GM12878 (cell line): ENCODE results near the gene NRBF2. TPM values are rescaled to one million over a fixed set of nuclear protein-coding genes. Genes with fewer than 3 reads are reported as not detected.
A peak's percentile ranks its signal among the peaks of the same experiment; 100 is the strongest.

Source experiments
- ATAC-seq: fragments of 200-7000 bp; cut with Tn5 transposase; 3 replicates; pipeline ENCODE4 v1.9.1; 2020; ENCODE audit warnings: mild to moderate bottlenecking, moderate library complexity
- BruUV-seq: library from RNA; stranded (reverse); fragments of 400-500 nt; replicated peaks from 2 replicates; lab custom pipeline; 2021; lab: Mats Ljungman, UMichigan
- CTCF ChIA-PET: fragments of 300-600 bp; sonication (Branson Sonifier 250); formaldehyde crosslinking; extraction: SDS; loops from one replicate; lab custom pipeline; 2021; ENCODE audit warnings: inconsistent platforms; lab: Yijun Ruan, JAX
- POLR2A ChIA-PET: fragments of 350-600 bp; formaldehyde crosslinking; extraction: SDS; loops from one replicate; lab custom pipeline; 2021; ENCODE audit warnings: inconsistent platforms; lab: Charles Lee
- RAD21 ChIA-PET: fragments of 300-600 bp; sonication (Branson Sonifier 250); formaldehyde crosslinking; loops from one replicate; lab custom pipeline; 2023; ENCODE audit warnings: antibody characterized with exemption; ENCODE audit not compliant: unreplicated experiment; lab: Charles Lee
- SMC1A ChIA-PET: fragments of 300-600 bp; sonication (Branson Sonifier 250); formaldehyde crosslinking; loops from one replicate; lab custom pipeline; 2023; ENCODE audit not compliant: unreplicated experiment, uncharacterized antibody; lab: Charles Lee
- DNase-seq: peaks from one replicate; pipeline ENCODE4 v3.0.0-alpha.2; 2011; ENCODE audit warnings: low read depth, low spot score
- FAIRE-seq: peaks from 3 replicates; lab custom pipeline; 2011; peaks lifted over from hg19 to GRCh38; lab: Jason Lieb, UNC
- H2AFZ ChIP-seq: 2 replicates; pipeline ENCODE4 v1.6.0; 2011; ENCODE audit warnings: low read depth, low read length, control low read depth; ENCODE audit not compliant: control insufficient read depth
- H3K27ac ChIP-seq: 2 replicates; pipeline ENCODE4 v1.5.1; 2011; ENCODE audit warnings: control low read depth; ENCODE audit not compliant: control insufficient read depth, insufficient read depth
- H3K27me3 ChIP-seq, 2 experiments: replicated peaks in 1 of 2; 2 replicates each; pipeline versions ENCODE4 v1.6.0 to v1.6.1; 2011; ENCODE audit warnings: low read length in 1 of 2; ENCODE audit not compliant: control insufficient read depth in 2 of 2, insufficient read depth in 2 of 2
- H3K36me3 ChIP-seq, 2 experiments: 2 replicates each; pipeline ENCODE4 v1.5.1; 2011; ENCODE audit warnings: low read length in 1 of 2; ENCODE audit not compliant: control insufficient read depth in 2 of 2, insufficient read depth in 2 of 2
- H3K4me1 ChIP-seq: 2 replicates; pipeline ENCODE4 v1.6.1; 2011; ENCODE audit warnings: mild to moderate bottlenecking, low read length, moderate library complexity, mixed read lengths; ENCODE audit not compliant: control insufficient read depth, insufficient read depth
- H3K4me2 ChIP-seq: 2 replicates; pipeline ENCODE4 v1.6.0; 2011; ENCODE audit warnings: control low read depth; ENCODE audit not compliant: control insufficient read depth, insufficient read depth
- H3K4me3 ChIP-seq: fragments of 200-600 bp; sonication (generic); 2 replicates; pipeline ENCODE4 v1.5.1; 2016
- H3K79me2 ChIP-seq: 2 replicates; pipeline ENCODE4 v1.6.0; 2011; ENCODE audit warnings: low read length; ENCODE audit not compliant: control insufficient read depth, insufficient read depth
- H3K9ac ChIP-seq: 2 replicates; pipeline ENCODE4 v1.8.0; 2011; ENCODE audit warnings: low read length, control low read depth, mixed read lengths; ENCODE audit not compliant: control insufficient read depth, insufficient read depth
- H3K9me3 ChIP-seq: replicated peaks from 3 replicates; pipeline ENCODE4 v1.5.1; 2011; ENCODE audit warnings: mild to moderate bottlenecking, low read length; ENCODE audit not compliant: control insufficient read depth, insufficient read depth
- H4K20me1 ChIP-seq: 2 replicates; pipeline ENCODE4 v1.6.0; 2011; ENCODE audit not compliant: control insufficient read depth, insufficient read depth
- BACH1 ChIP-seq: fragments of 450-650 bp; IDR thresholded peaks from 2 replicates; pipeline ENCODE4 v1.6.1; 2017; ENCODE audit warnings: mild to moderate bottlenecking, borderline replicate concordance
- BHLHE40 ChIP-seq, 2 experiments: fragments of 450-650 bp in 1 of 2; IDR thresholded peaks; 2 replicates each; pipeline ENCODE4 v1.6.1; 2011 to 2017; ENCODE audit warnings: low read depth in 2 of 2, borderline replicate concordance in 1 of 2, improper control_type of control experiment in 1 of 2, low read length in 1 of 2, mild to moderate bottlenecking in 1 of 2
- E4F1 ChIP-seq: fragments of 450-650 bp; IDR thresholded peaks from 2 replicates; pipeline ENCODE4 v1.6.1; 2018; ENCODE audit warnings: borderline replicate concordance, mild to moderate bottlenecking; ENCODE audit not compliant: partially characterized antibody
- HDAC2 ChIP-seq: fragments of 200-600 bp; sonication (generic); IDR thresholded peaks from 2 replicates; pipeline ENCODE4 v1.6.1; 2017
- HDAC6 ChIP-seq: fragments of 200-600 bp; sonication (generic); IDR thresholded peaks from one replicate; pipeline ENCODE4 v1.8.0; 2017; ENCODE audit warnings: antibody characterized with exemption; ENCODE audit not compliant: unreplicated experiment
- JUND ChIP-seq: IDR thresholded peaks from 2 replicates; pipeline ENCODE4 v1.6.1; 2012; ENCODE audit warnings: low read depth, mild to moderate bottlenecking, low read length, improper control_type of control experiment, moderate library complexity
- MYB ChIP-seq: fragments of 150-350 bp; IDR thresholded peaks from 2 replicates; pipeline ENCODE4 v1.6.1; 2014; ENCODE audit warnings: mild to moderate bottlenecking, low read depth, low read length, borderline replicate concordance
- MYC ChIP-seq: IDR thresholded peaks from 2 replicates; pipeline ENCODE4 v1.6.1; 2011; ENCODE audit warnings: mild to moderate bottlenecking, low read length, moderate library complexity, inconsistent platforms; ENCODE audit not compliant: insufficient read depth, insufficient replicate concordance, insufficient read length, severe bottlenecking
- NBN ChIP-seq: fragments of 450-650 bp; IDR thresholded peaks from 2 replicates; pipeline ENCODE4 v1.6.1; 2016
- NFXL1 ChIP-seq: fragments of 450-650 bp; IDR thresholded peaks from 2 replicates; pipeline ENCODE4 v1.6.1; 2017; ENCODE audit warnings: antibody characterized with exemption, mild to moderate bottlenecking, borderline replicate concordance
- NRF1 ChIP-seq: conservative IDR thresholded peaks from 2 replicates; pipeline ENCODE4 v1.6.1; 2011; ENCODE audit warnings: mild to moderate bottlenecking, low read depth, low read length, improper control_type of control experiment
- PAX5 ChIP-seq: IDR thresholded peaks from 2 replicates; pipeline ENCODE4 v1.6.1; 2011; ENCODE audit warnings: low read depth, low read length, borderline replicate concordance
- PAX8 ChIP-seq: fragments of 450-650 bp; IDR thresholded peaks from 2 replicates; pipeline ENCODE4 v1.6.1; 2017; ENCODE audit warnings: mild to moderate bottlenecking, moderate library complexity
- RBBP5 ChIP-seq: fragments of 200-600 bp; sonication (generic); conservative IDR thresholded peaks from 2 replicates; pipeline ENCODE4 v1.6.1; 2016
- RELA ChIP-seq: fragments of 450-650 bp; IDR thresholded peaks from 2 replicates; pipeline ENCODE4 v1.8.0; 2014; ENCODE audit warnings: borderline replicate concordance; ENCODE audit not compliant: partially characterized antibody
- SIN3A ChIP-seq: IDR thresholded peaks from 2 replicates; pipeline ENCODE4 v1.6.1; 2012; ENCODE audit warnings: low read depth, low read length, improper control_type of control experiment
- SUZ12 ChIP-seq: fragments of 200-600 bp; sonication (generic); IDR thresholded peaks from one replicate; pipeline ENCODE4 v1.6.1; 2018; ENCODE audit warnings: antibody characterized with exemption, mild to moderate bottlenecking; ENCODE audit not compliant: unreplicated experiment
- USF2 ChIP-seq: IDR thresholded peaks from 2 replicates; pipeline ENCODE4 v1.6.1; 2011; ENCODE audit warnings: low read depth, low read length, improper control_type of control experiment, borderline replicate concordance
- ZZZ3 ChIP-seq: IDR thresholded peaks from 2 replicates; pipeline ENCODE4 v1.6.1; 2011; ENCODE audit warnings: low read depth; ENCODE audit not compliant: control insufficient read depth, insufficient read length
- WGBS: methylation state at CpG from one replicate; pipeline ENCODE4 v1.1.6; 2016; ENCODE audit warnings: low lambda C conversion rate; ENCODE audit not compliant: insufficient replicate concordance, insufficient coverage; ENCODE audit errors: missing lambda C conversion rate; 5-methylcytosine and 5-hydroxymethylcytosine counted together
- in situ Hi-C: fragments of 300-500 bp; cut with MboI; formaldehyde crosslinking; loops from 9 replicates; pipeline ENCODE4 v1.14.3; 2018; ENCODE audit warnings: mixed read lengths
- intact Hi-C: fragments of 100-400 bp; cut with micrococcal nuclease; formaldehyde crosslinking; loops from one replicate; pipeline ENCODE4 v1.14.2; 2022; ENCODE audit not compliant: unreplicated experiment
- polyA plus RNA-seq, 11 experiments: library from polyadenylated mRNA; depleted of rRNA in 4 of 11; unstranded in 6 of 11; stranded (reverse) in 5 of 11; fragments of >200 nt; fragmentation: Nextera tagmentation in 4 of 11; fragmentation: Illumina TruSeq in 1 of 11; extraction: Ambion mirVana in 4 of 11; extraction: Trizol in 1 of 11; gene quantifications; 1 replicate in 1 of 11; 2 replicates in 10 of 11; pipeline versions ENCODE4 v1.2.1 to v1.2.3, GENCODE V29; 2011 to 2016; ENCODE audit warnings: inconsistent platforms in 2 of 11, missing spikeins in 2 of 11, low read depth in 1 of 11
- total RNA-seq, 4 experiments: library from RNA; depleted of rRNA in 3 of 4; stranded (reverse); fragments of >200 nt in 3 of 4; fragmentation: Illumina TruSeq in 1 of 4; extraction: Trizol in 1 of 4; gene quantifications; 2 replicates each; pipeline versions ENCODE4 v1.2.1 to v1.2.3, GENCODE V29; 2013 to 2021

Gene NRBF2
- total and polyA plus RNA-seq, 10 of the 15 experiments (the other 5 are each of a cell fraction or from before 2014, with no cell fraction given): 17.8 to 39.8 (median 27.7) TPM

- Histone ChIP-seq H3K36me3 (peaks cover 0 to 29% of the 10 kb centered on the region in 2 experiments), H3K4me3 (no peak overlapping the region), H3K4me2 (peak overlapping the region; percentile 57; the same call in 1 of the 2 replicates), H3K27ac (peak overlapping the region; percentile 55), H3K4me1 (peaks cover 18% of the 10 kb centered on the region), H4K20me1 (no peaks in the 10 kb centered on the region), H3K9ac (no peak overlapping the region), H3K79me2 (no peaks in the 10 kb centered on the region; the same call in 1 of the 2 replicates), H2AFZ (no peak overlapping the region), H3K27me3 (no peaks in the 10 kb centered on the region), H3K9me3 (no peaks in the 10 kb centered on the region)
- in situ Hi-C loops: no loop called here
- ChIA-PET CTCF (interaction anchor here (0.5 to 10.7 kb wide), 6 partner anchors 13 to 642 kb away, joined by 3 to 188 read pairs (median 6); no protein-coding TSS in a partner anchor), RAD21 (interaction anchor here (0.9 to 10.2 kb wide), 5 partner anchors 12 to 546 kb away, joined by 3 to 241 read pairs (median 6); no protein-coding TSS in a partner anchor), POLR2A (interaction anchor here (0.6 to 1.9 kb wide), 4 partner anchors 29 to 364 kb away, joined by 3 to 5 read pairs (median 4); no protein-coding TSS in a partner anchor), SMC1A (interaction anchor here (0.6 to 2.6 kb wide), 17 partner anchors 9 to 670 kb away, joined by 3 to 20 read pairs (median 4); no protein-coding TSS in a partner anchor)
- intact Hi-C loops: loop anchor here (2.0 kb wide), 2 partner anchors 85 to 455 kb away; no protein-coding TSS in a partner anchor
- FAIRE-seq (peak; percentile 93), ATAC-seq (peak; percentile 99), DNase-seq (peak; percentile 77)
- WGBS: 28% methylated on average over 1 of the region's 1 CpG
- no TSS peak for BruUV-seq
- no peak for TF ChIP-seq NFXL1
- peak; percentile 77 for TF ChIP-seq NBN
- no peak for TF ChIP-seq SIN3A
- no peak for TF ChIP-seq USF2
- TF ChIP-seq HDAC6: no peak
- no peak for TF ChIP-seq MYC
- TF ChIP-seq ZZZ3: no peak
- no peak for TF ChIP-seq MYB
- peak; percentile 76; the same call in 1 of the 2 replicates for TF ChIP-seq JUND
- no peak for TF ChIP-seq PAX8
- TF ChIP-seq HDAC2: no peak
- no peak for TF ChIP-seq RELA
- TF ChIP-seq E4F1: no peak
- TF ChIP-seq BACH1: peak; percentile 73; the same call in 1 of the 2 replicates
- TF ChIP-seq BHLHE40 (IDR thresholded peaks at IDR 0.05; ENCODE audit: borderline replicate concordance in 1 of 2, low read depth in 2 of 2, low read length in 1 of 2): peak in 1 of 2 experiments; percentile 62; a peak in 2 of 4 replicates
- TF ChIP-seq PAX5: peak; percentile 31; the same call in 1 of the 2 replicates
- no peak for TF ChIP-seq NRF1
- TF ChIP-seq SUZ12: no peak
- TF ChIP-seq RBBP5: no peak
Measured at GRCh38 chr10:63173468-63174232, 40.5 kb downstream of the NRBF2 start.
